ENCODE measurements around the gene HNRNPF.
"Not testable (repeated sequence)": the region's sequence is repeated elsewhere in the genome, so short reads cannot be mapped to it uniquely, and the experiment has no call there.

HNRNPF gene

GRCh38 chr10:43393186-43393585 is 15.8 kb downstream of the HNRNPF start:
- not testable (repeated sequence) for DNase-seq; H3K27me3 ChIP-seq (replicated peaks in 2 of 5; ENCODE audit: control insufficient read depth in 4 of 5, insufficient read depth in 5 of 5, low read length in 4 of 5); H3K9me3 ChIP-seq (ENCODE audit: control extremely low read depth in 1 of 5, control insufficient read depth in 4 of 5, insufficient read depth in 2 of 5, low read depth in 1 of 5, low read length in 4 of 5); H3K4me3 ChIP-seq (ENCODE audit: control insufficient read depth in 1 of 7, extremely low read depth in 1 of 7, insufficient read depth in 4 of 7, low read depth in 2 of 7, low read length in 6 of 7)
- H3K27ac ChIP-seq (ENCODE audit: insufficient read depth in 1 of 2, low read depth in 1 of 2, low read length in 2 of 2, poor library complexity in 1 of 2, severe bottlenecking in 2 of 2): peak overlapping the region in 1 of 2 experiments; percentile 56
- peaks cover 13 to 38% (median 35%) of the 10 kb centered on the region in 4 experiments for H3K4me1 ChIP-seq (ENCODE audit: control extremely low read depth in 1 of 4, control insufficient read depth in 4 of 4, insufficient read depth in 4 of 4, low read length in 3 of 4)
- peaks cover 6 to 71% (median 51%) of the 10 kb centered on the region in 4 experiments for H3K36me3 ChIP-seq (ENCODE audit: control insufficient read depth in 4 of 4, insufficient read depth in 4 of 4, low read length in 3 of 4)
- ChIA-PET CTCF (interaction anchor here (1.6 kb wide), 2 partner anchors 14 to 27 kb away, joined by 4 to 9 read pairs; no protein-coding TSS in a partner anchor), POLR2A (interaction anchor here (0.6 kb wide), 1 partner anchor 20 kb away, joined by 3 read pairs; no protein-coding TSS in a partner anchor)
- 92% methylated on average over 11 of the region's 11 CpGs for WGBS (ENCODE audit: insufficient coverage)

DNA sequence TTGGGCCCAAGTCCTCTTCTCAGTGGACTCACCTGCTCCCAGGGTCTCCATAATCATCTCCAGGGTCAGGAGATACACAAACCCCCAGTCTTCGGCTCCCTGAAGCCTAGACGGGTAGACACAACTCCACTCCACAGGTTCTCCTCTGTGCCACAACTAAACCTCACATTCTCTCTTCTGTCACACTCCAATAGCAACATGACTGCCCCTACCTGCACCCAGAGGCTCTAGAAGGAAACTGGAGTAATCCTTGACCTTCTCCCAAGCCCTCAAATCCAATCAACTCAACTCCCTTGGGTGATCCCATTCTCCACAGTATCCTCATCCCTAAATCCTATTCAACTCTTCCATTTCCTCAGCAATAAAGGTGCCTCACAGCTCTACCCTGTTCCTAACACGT is 16.2 kb downstream of the HNRNPF start:
- Histone ChIP-seq H3K9me3 (ENCODE audit: control extremely low read depth in 1 of 5, control insufficient read depth in 4 of 5, insufficient read depth in 2 of 5, low read depth in 1 of 5, low read length in 4 of 5) (no peaks in the 10 kb centered on the region), H3K27me3 (replicated peaks in 2 of 5; ENCODE audit: control insufficient read depth in 4 of 5, insufficient read depth in 5 of 5, low read length in 4 of 5) (no peaks in the 10 kb centered on the region), H3K36me3 (ENCODE audit: control insufficient read depth in 4 of 4, insufficient read depth in 4 of 4, low read length in 3 of 4) (peaks cover 6 to 76% (median 56%) of the 10 kb centered on the region in 4 experiments), H3K4me3 (ENCODE audit: control insufficient read depth in 1 of 7, extremely low read depth in 1 of 7, insufficient read depth in 4 of 7, low read depth in 2 of 7, low read length in 6 of 7) (no peak overlapping the region), H3K4me1 (ENCODE audit: control extremely low read depth in 1 of 4, control insufficient read depth in 4 of 4, insufficient read depth in 4 of 4, low read length in 3 of 4) (peaks cover 12 to 33% (median 30%) of the 10 kb centered on the region in 4 experiments), H3K27ac (ENCODE audit: insufficient read depth in 1 of 2, low read depth in 1 of 2, low read length in 2 of 2, poor library complexity in 1 of 2, severe bottlenecking in 2 of 2) (peak overlapping the region in 1 of 2 experiments; percentile 56)
- no peak for DNase-seq
- WGBS (ENCODE audit: insufficient coverage): 100% methylated on average over 2 of the region's 3 CpGs
- CTCF ChIA-PET: interaction anchor here (1.2 to 3.3 kb wide), 2 partner anchors 66 to 71 kb away, joined by 4 to 13 read pairs; no protein-coding TSS in a partner anchor
- POLR2A ChIA-PET: interaction anchor here (0.6 kb wide), 1 partner anchor 19 kb away, joined by 3 read pairs; no protein-coding TSS in a partner anchor

- Histone ChIP-seq H3K9me3 (ENCODE audit: control extremely low read depth in 1 of 5, control insufficient read depth in 4 of 5, insufficient read depth in 2 of 5, low read depth in 1 of 5, low read length in 4 of 5) (no peaks in the 10 kb centered on the region), H3K27ac (ENCODE audit: insufficient read depth in 1 of 2, low read depth in 1 of 2, low read length in 2 of 2, poor library complexity in 1 of 2, severe bottlenecking in 2 of 2) (peak overlapping the region in 1 of 2 experiments; percentile 59), H3K4me1 (ENCODE audit: control extremely low read depth in 1 of 4, control insufficient read depth in 4 of 4, insufficient read depth in 4 of 4, low read length in 3 of 4) (peaks cover 8 to 31% (median 28%) of the 10 kb centered on the region in 4 experiments), H3K27me3 (replicated peaks in 2 of 5; ENCODE audit: control insufficient read depth in 4 of 5, insufficient read depth in 5 of 5, low read length in 4 of 5) (no peaks in the 10 kb centered on the region), H3K36me3 (ENCODE audit: control insufficient read depth in 4 of 4, insufficient read depth in 4 of 4, low read length in 3 of 4) (peaks cover 9 to 88% (median 68%) of the 10 kb centered on the region in 4 experiments), H3K4me3 (ENCODE audit: control insufficient read depth in 1 of 7, extremely low read depth in 1 of 7, insufficient read depth in 4 of 7, low read depth in 2 of 7, low read length in 6 of 7) (no peak overlapping the region)
- no peak for DNase-seq
- CTCF ChIA-PET: interaction anchor here (1.0 to 3.3 kb wide), 11 partner anchors 9 to 98 kb away, joined by 3 to 13 read pairs (median 4); no protein-coding TSS in a partner anchor
- WGBS (ENCODE audit: insufficient coverage): 100% methylated on average over 5 of the region's 6 CpGs
- POLR2A ChIA-PET: no interaction called here
These were observed 17.5 kb downstream of the HNRNPF start for GRCh38 chr10:43391496-43391895.

GRCh38 chr10:43390759-43391158 is 18.2 kb downstream of the HNRNPF start:
- Histone ChIP-seq H3K27ac (ENCODE audit: insufficient read depth in 1 of 2, low read depth in 1 of 2, low read length in 2 of 2, poor library complexity in 1 of 2, severe bottlenecking in 2 of 2) (no peak overlapping the region), H3K36me3 (ENCODE audit: control insufficient read depth in 4 of 4, insufficient read depth in 4 of 4, low read length in 3 of 4) (peaks cover 9 to 95% (median 73%) of the 10 kb centered on the region in 4 experiments), H3K4me1 (ENCODE audit: control extremely low read depth in 1 of 4, control insufficient read depth in 4 of 4, insufficient read depth in 4 of 4, low read length in 3 of 4) (peaks cover 8 to 26% (median 20%) of the 10 kb centered on the region in 4 experiments), H3K4me3 (ENCODE audit: control insufficient read depth in 1 of 7, extremely low read depth in 1 of 7, insufficient read depth in 4 of 7, low read depth in 2 of 7, low read length in 6 of 7) (no peak overlapping the region), H3K9me3 (ENCODE audit: control extremely low read depth in 1 of 5, control insufficient read depth in 4 of 5, insufficient read depth in 2 of 5, low read depth in 1 of 5, low read length in 4 of 5) (no peaks in the 10 kb centered on the region), H3K27me3 (replicated peaks in 2 of 5; ENCODE audit: control insufficient read depth in 4 of 5, insufficient read depth in 5 of 5, low read length in 4 of 5) (no peaks in the 10 kb centered on the region)
- ChIA-PET POLR2A (no interaction called here), CTCF (interaction anchor here (0.7 to 3.3 kb wide), 13 partner anchors 9 to 73 kb away, joined by 3 to 13 read pairs (median 4); partner anchors contain the start of gene ZNF487)
- peak; percentile 63 to 68 (median 64) for DNase-seq
- WGBS (ENCODE audit: insufficient coverage): 90% methylated on average over 2 of the region's 7 CpGs

DNA sequence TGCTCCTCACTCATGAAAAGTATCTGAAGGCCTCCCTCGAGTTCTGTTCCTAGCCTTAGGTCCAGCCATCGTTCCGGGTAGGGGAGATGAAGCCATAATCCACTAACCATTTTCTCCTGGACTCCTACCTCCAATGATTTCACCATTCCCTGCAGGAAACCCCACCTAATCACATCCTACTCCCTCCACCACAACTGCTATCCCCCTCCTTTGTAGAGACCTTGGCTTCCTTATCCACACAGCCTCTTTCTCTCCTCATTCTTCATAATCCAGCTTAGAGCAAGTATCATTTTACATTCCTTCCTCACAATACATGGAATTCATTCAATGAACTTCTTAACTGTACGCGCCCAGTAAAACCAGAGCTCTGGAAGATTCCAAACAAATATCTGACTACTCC is 18.7 kb downstream of the HNRNPF start:
- H3K4me1 ChIP-seq (ENCODE audit: control extremely low read depth in 1 of 4, control insufficient read depth in 4 of 4, insufficient read depth in 4 of 4, low read length in 3 of 4): peaks cover 8 to 21% (median 16%) of the 10 kb centered on the region in 4 experiments
- no peak overlapping the region for H3K27ac ChIP-seq (ENCODE audit: insufficient read depth in 1 of 2, low read depth in 1 of 2, low read length in 2 of 2, poor library complexity in 1 of 2, severe bottlenecking in 2 of 2)
- WGBS (ENCODE audit: insufficient coverage): 98% methylated on average over 5 of the region's 5 CpGs
- H3K27me3 ChIP-seq (replicated peaks in 2 of 5; ENCODE audit: control insufficient read depth in 4 of 5, insufficient read depth in 5 of 5, low read length in 4 of 5): no peaks in the 10 kb centered on the region
- H3K9me3 ChIP-seq (ENCODE audit: control extremely low read depth in 1 of 5, control insufficient read depth in 4 of 5, insufficient read depth in 2 of 5, low read depth in 1 of 5, low read length in 4 of 5): no peaks in the 10 kb centered on the region
- CTCF ChIA-PET: interaction anchor here (0.7 to 3.3 kb wide), 13 partner anchors 9 to 73 kb away, joined by 3 to 13 read pairs (median 4); partner anchors contain the start of gene ZNF487
- no peak for DNase-seq
- H3K36me3 ChIP-seq (ENCODE audit: control insufficient read depth in 4 of 4, insufficient read depth in 4 of 4, low read length in 3 of 4): peaks cover 9 to 94% (median 74%) of the 10 kb centered on the region in 4 experiments
- no peak overlapping the region for H3K4me3 ChIP-seq (ENCODE audit: control insufficient read depth in 1 of 7, extremely low read depth in 1 of 7, insufficient read depth in 4 of 7, low read depth in 2 of 7, low read length in 6 of 7)
- POLR2A ChIA-PET: interaction anchor here (1.1 kb wide), 1 partner anchor 46 kb away, joined by 3 read pairs; the partner anchor contains the start of gene ZNF487

- H3K4me3 ChIP-seq (ENCODE audit: control insufficient read depth in 1 of 7, extremely low read depth in 1 of 7, insufficient read depth in 4 of 7, low read depth in 2 of 7, low read length in 6 of 7): no peak overlapping the region
- H3K27ac ChIP-seq (ENCODE audit: insufficient read depth in 1 of 2, low read depth in 1 of 2, low read length in 2 of 2, poor library complexity in 1 of 2, severe bottlenecking in 2 of 2): no peak overlapping the region
- peaks cover 6 to 17% (median 12%) of the 10 kb centered on the region in 4 experiments for H3K4me1 ChIP-seq (ENCODE audit: control extremely low read depth in 1 of 4, control insufficient read depth in 4 of 4, insufficient read depth in 4 of 4, low read length in 3 of 4)
- H3K36me3 ChIP-seq (ENCODE audit: control insufficient read depth in 4 of 4, insufficient read depth in 4 of 4, low read length in 3 of 4): peaks cover 9 to 92% (median 75%) of the 10 kb centered on the region in 4 experiments
- DNase-seq: no peak
- ChIA-PET POLR2A (interaction anchor here (1.1 kb wide), 1 partner anchor 47 kb away, joined by 3 read pairs; the partner anchor contains the start of gene ZNF487), CTCF (interaction anchor here (1.0 to 3.3 kb wide), 8 partner anchors 8 to 73 kb away, joined by 3 to 13 read pairs (median 6); partner anchors contain the start of gene ZNF487)
- no peaks in the 10 kb centered on the region for H3K27me3 ChIP-seq (replicated peaks in 2 of 5; ENCODE audit: control insufficient read depth in 4 of 5, insufficient read depth in 5 of 5, low read length in 4 of 5)
- H3K9me3 ChIP-seq (ENCODE audit: control extremely low read depth in 1 of 5, control insufficient read depth in 4 of 5, insufficient read depth in 2 of 5, low read depth in 1 of 5, low read length in 4 of 5): no peaks in the 10 kb centered on the region
- 94% methylated on average over 2 of the region's 3 CpGs for WGBS (ENCODE audit: insufficient coverage)
These were observed 19.1 kb downstream of the HNRNPF start for GRCh38 chr10:43389867-43390266.

DNA sequence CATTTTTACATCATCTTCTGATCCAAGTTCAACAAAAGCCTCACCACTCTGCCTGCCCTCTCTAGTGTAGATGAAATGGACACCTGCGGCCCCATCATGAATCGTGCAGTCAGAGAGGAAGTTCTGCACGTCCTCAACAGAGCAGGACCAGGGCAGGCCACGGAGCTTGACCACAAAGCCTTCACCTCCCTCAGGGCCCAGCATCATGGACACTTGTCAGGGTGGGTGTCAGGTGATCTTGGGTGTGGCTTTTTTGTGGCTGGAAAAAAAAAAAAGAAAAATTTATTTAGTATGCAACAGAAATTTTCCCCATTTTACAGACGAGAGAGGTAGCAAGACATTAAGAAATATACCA is 21.3 kb downstream of the HNRNPF start:
- ChIA-PET CTCF (no interaction called here), POLR2A (no interaction called here)
- H3K36me3 ChIP-seq (ENCODE audit: control insufficient read depth in 4 of 4, insufficient read depth in 4 of 4, low read length in 3 of 4): peaks cover 9 to 75% (median 66%) of the 10 kb centered on the region in 4 experiments
- no peak overlapping the region for H3K4me3 ChIP-seq (ENCODE audit: control insufficient read depth in 1 of 7, extremely low read depth in 1 of 7, insufficient read depth in 4 of 7, low read depth in 2 of 7, low read length in 6 of 7)
- no peak for DNase-seq
- no peak overlapping the region for H3K27ac ChIP-seq (ENCODE audit: insufficient read depth in 1 of 2, low read depth in 1 of 2, low read length in 2 of 2, poor library complexity in 1 of 2, severe bottlenecking in 2 of 2)
- H3K4me1 ChIP-seq (ENCODE audit: control extremely low read depth in 1 of 4, control insufficient read depth in 4 of 4, insufficient read depth in 4 of 4, low read length in 3 of 4): peaks cover 0 to 2% (median 0%) of the 10 kb centered on the region in 4 experiments
- no peaks in the 10 kb centered on the region for H3K27me3 ChIP-seq (replicated peaks in 2 of 5; ENCODE audit: control insufficient read depth in 4 of 5, insufficient read depth in 5 of 5, low read length in 4 of 5)
- 83% methylated on average over 3 of the region's 5 CpGs for WGBS (ENCODE audit: insufficient coverage)
- H3K9me3 ChIP-seq (ENCODE audit: control extremely low read depth in 1 of 5, control insufficient read depth in 4 of 5, insufficient read depth in 2 of 5, low read depth in 1 of 5, low read length in 4 of 5): no peaks in the 10 kb centered on the region

All from common myeloid progenitor, CD34-positive (primary cell).